T-helper 9 cell (primary cell): ENCODE data around the gene PATJ.
"Not testable (repeated sequence)": the region's sequence is repeated elsewhere in the genome, so short reads cannot be mapped to it uniquely, and the experiment has no call there.

Source experiments
- DNase-seq: peaks from one replicate; pipeline ENCODE4 v3.0.0-alpha.2; 2020
- total RNA-seq, 2 donors: gene quantifications; one replicate each; lab custom pipeline; 2026; lab: John Stamatoyannopoulos, UW

The PATJ gene, protein sequence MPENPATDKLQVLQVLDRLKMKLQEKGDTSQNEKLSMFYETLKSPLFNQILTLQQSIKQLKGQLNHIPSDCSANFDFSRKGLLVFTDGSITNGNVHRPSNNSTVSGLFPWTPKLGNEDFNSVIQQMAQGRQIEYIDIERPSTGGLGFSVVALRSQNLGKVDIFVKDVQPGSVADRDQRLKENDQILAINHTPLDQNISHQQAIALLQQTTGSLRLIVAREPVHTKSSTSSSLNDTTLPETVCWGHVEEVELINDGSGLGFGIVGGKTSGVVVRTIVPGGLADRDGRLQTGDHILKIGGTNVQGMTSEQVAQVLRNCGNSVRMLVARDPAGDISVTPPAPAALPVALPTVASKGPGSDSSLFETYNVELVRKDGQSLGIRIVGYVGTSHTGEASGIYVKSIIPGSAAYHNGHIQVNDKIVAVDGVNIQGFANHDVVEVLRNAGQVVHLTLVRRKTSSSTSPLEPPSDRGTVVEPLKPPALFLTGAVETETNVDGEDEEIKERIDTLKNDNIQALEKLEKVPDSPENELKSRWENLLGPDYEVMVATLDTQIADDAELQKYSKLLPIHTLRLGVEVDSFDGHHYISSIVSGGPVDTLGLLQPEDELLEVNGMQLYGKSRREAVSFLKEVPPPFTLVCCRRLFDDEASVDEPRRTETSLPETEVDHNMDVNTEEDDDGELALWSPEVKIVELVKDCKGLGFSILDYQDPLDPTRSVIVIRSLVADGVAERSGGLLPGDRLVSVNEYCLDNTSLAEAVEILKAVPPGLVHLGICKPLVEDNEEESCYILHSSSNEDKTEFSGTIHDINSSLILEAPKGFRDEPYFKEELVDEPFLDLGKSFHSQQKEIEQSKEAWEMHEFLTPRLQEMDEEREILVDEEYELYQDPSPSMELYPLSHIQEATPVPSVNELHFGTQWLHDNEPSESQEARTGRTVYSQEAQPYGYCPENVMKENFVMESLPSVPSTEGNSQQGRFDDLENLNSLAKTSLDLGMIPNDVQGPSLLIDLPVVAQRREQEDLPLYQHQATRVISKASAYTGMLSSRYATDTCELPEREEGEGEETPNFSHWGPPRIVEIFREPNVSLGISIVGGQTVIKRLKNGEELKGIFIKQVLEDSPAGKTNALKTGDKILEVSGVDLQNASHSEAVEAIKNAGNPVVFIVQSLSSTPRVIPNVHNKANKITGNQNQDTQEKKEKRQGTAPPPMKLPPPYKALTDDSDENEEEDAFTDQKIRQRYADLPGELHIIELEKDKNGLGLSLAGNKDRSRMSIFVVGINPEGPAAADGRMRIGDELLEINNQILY (N-terminal part only)
- 142 to 166 reads per million in 2 donors for total RNA-seq

DNA sequence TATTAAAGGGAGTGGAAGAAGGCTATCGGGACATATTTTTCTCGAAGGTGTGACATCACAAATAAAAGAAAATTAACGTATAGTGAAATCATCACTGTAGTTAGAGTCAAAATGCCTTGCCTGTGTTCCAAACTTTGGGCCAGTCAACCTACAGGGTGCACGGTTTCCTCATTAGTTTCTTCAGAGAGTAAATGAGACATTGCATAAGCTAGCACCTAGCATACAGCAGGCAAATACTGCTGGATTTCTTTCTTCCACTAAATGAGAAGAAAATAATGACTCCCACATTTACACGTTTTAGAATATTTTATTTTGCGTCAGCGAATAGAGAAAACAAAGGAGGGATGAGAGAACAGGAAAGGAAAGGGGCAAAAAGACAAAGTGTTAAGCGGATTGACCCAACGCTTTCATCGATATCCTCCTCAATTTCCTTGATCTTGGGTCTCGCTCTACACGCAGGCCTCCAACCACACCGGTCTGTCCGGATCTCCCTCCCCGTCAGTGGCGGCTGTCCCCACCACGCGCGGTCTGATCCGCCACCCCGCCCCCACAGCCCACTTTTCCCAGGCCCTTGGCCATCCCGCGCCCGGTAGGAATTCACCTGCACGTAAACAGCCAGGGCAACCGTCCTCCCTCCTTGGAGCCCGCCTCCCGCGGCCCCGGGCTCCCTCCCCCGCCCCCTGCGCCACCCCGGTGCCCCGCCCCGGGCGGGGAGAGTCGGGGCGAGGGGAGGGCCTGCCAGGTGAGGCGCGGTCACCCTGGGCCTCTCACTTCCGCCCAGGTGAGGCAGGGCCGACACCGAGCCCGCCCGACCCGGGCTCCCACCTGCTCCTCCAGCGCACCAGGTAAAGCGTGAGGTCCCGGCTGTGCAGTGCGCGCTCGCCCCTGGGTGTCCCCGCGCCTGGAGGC is at the start of gene PATJ:
TSS of gene PATJ (plus strand) at position 770 of the 909 bp plus-strand sequence. CDS start 20,413 bp downstream, outside the sequence.
- peak; percentile 60 for DNase-seq

DNA sequence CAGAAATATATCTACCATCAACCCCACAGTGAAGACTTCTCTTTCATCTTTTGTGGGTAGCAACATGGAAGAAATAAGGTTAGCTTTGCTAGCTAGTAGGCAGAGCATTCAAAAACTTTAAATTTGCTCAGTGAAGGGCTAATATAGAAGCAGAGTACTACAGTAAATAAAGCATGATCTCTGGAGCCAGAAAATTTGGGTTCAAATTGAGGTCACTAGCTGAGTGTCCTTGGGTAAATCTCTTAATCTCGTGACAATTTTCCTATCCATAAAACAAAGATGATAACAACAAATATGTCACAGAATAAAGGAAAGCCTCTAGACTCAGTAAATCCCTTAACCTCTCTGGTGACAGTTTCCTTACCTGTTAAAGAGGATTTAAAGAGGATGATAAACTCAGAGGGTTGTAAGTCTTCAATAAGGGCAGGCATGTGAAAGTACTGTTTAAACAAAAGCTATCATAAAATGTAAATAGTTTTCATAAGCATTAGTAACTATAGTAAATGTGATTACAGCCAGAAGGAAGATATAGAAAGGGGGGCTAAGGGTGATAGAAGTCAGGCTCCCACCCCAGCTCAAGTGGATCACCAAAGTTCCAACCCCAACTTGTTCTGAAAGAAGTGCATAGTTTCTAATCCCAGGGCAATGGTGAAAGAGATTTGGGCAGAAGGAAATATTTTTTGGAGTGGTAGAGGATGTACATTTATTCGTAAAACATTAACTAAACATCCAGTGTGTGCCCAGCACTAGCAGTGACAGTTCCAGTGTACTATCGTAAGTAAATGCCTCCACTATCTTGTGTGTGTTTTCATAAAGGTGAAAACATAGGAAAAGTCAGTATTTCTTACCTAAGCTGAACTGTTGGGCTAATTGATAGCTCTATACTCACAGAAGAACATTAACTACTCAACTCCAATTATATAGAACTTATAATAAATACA is 42.1 kb upstream of the PATJ start:
- no peak for DNase-seq

DNA sequence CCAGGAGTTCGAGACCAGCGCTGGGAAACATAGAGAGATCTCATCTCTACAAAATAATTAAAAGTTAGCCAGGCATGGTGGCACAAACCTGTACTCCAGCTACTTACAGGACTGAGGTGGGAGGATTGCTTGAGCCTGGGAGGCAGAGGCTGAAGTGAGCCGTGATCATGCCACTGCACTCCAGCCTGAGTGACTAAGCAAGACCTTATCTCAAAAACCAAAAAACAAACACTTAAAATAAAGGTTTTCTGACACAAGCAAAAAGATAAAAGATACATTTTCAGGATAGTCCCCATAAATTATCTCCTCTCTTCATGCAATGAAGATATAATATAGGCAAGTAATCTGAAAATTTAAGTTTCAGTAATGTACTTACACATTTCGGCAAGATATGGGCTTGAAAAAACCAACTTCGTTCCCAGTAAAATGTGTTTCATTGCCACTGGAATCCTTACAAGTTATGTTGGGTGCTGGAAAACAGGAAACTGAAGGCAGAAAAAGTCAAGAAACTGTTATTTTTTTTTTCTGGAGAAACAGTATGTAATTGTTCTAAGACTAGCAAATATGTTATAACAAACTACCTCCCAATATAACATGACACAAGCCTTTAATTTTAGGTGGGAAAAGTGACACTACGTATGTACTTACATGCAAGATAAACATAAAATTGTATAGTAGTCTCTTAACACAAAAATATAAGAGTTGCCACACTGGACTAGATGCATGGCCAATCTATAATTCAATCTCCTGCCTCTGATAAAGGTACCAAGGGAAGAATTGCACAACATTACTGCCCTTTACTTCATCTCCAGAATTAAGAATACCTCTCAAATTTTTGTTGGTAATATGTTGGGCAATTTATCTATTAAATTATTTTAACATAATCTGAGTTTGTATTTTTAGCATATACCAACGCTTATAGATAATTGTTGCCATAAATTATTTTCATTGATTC is 33.0 kb upstream of the PATJ start:
- DNase-seq, result no peak

DNA sequence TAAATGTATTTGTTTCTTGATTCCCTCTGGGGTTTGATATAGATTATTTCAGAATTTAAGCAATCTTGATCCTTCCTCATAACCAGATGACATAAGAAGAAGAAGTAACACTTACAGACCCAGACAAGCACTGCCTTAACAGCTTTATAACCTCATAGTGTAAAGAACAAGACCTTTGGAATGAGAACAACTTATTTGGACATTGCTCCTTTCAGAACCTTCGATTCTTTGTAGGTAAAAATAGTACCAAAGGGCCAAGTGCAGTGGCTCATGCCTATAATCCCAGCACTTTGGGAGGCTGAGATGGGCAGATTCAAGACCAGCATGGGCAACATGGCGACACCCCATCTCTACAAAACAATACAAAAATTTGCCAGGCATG is 32.4 kb upstream of the PATJ start:
- DNase-seq, result no peak

DNA sequence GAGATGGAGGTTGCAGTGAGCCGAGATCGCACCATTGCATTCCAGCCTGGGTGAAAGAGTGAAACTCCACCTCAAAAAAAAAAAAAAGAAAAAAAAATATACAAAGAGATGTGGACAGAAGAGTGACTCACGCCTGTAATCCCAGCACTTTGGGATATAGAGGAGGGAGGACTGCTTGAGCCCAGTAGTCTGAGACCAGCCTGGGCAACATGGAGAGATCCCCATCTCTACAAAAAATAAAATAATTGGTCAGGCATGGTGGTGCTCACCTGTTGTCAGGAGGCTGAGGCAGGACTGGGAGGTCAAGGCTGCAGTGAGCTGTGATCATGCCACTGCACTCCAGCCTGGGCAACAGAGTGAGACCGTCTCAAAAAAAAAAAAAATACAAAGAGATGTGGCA is 31.0 kb upstream of the PATJ start:
- DNase-seq, result not testable (repeated sequence)

DNA sequence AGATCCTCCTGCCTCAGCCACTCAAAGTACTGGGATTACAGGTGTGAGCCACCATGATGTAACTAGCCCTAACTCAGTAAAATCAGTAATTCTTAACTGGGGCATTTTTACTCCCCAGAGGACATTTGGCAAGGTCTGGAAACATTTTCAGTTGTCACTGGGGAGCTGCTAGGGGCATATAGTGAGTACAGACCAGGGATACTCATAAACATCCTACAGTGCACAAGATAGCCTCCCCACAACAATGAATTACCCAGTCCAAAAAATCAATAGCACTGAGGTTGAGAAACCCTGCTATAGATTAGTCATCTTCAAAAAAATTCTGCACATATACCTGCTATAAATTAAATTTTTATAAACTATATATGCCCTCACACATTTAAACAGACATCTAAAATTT is 30.3 kb upstream of the PATJ start:
- no peak for DNase-seq

DNA sequence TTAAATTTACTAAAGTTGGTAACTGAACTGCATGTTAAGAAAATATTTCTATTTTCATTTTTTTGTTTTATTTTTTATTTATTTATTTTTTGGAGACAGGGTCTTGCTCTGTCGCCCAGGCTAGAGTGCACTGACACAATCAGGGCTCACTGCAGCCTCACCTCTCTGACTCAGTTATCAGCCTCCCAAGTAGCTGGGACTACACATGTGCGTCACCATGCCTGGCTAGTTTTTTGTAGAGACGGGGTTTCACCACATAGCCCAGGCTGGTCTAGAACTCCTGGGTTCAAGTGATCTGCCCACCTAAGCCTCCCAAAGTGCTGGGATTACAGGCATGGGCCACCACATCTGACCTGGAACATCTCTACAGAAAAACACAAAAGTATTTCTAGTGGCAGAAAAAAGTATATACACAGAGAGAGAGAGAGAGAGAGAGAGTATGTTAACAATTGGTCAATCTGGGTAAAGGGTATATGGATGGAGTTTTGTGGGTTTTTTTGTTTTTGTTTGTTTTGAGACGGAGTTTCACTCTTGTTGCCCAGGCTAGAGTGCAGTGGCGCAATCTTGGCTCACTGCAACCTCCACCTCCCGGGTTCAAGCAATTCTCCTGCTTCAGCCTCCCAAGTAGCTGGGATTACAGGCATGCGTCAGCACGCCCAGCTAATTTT is 23.1 kb upstream of the PATJ start:
- not testable (repeated sequence) for DNase-seq

DNA sequence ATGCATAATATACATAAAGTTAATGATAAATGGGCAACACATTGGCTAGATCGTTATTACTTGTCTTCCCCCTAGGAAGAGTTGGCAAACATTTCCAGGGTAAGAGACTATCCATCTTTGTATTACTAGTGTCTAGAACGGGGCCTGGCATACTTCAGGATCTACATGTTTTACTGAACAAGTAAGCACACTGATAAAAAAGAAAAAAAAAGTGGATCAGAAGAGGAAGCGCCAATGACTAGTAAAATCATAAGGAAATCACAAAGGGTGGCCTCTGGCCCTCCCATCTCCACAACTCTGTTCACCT is 17.8 kb upstream of the PATJ start:
- no peak for DNase-seq

DNA sequence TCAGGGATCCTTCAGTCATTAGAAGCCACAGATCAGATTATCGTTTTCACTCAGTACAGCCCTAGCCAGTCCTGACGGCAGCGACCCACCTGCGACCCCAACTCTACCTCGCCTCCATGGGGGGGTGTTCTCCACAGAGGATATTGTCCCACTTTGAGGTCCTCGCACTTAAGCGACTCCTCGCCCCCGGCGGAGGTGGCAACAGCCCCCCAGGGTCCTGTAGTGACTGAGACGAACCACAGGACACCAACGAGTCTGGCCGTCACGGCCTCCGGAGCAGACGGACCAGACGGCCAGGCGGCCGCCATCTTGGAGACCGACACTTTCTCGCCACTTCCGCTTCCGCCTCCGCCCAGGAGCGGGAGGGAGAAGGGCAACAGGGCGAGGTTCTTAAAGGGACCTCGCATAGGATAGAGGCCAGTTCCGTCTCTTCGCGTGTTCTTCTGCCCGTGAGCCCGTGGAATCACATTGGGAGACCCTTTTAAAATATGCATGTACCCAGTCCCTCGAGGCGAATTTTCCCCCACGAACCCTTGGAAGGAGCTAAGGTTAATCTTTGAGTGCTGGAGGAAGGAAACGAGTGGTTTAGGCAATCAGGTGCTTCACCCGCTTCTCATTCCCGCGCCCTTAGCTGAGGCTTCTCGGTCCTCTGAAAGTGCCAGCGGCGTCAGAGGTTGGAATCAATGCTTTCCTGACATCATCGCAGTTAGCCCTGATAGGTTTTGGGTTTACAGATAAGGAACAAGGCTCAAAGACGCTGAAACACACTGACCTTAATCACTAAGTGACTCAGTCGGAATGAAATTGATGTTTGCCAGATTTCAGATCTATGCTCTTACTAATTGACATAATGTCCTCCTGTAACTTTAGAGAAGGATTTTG is 17.2 kb upstream of the PATJ start, which contains the start of gene TM2D1:
TSS of gene TM2D1 (minus strand) at position 329 of the 882 bp plus-strand sequence. CDS start at position 308, 21 bp downstream.
- peak; percentile 77 for DNase-seq

DNA sequence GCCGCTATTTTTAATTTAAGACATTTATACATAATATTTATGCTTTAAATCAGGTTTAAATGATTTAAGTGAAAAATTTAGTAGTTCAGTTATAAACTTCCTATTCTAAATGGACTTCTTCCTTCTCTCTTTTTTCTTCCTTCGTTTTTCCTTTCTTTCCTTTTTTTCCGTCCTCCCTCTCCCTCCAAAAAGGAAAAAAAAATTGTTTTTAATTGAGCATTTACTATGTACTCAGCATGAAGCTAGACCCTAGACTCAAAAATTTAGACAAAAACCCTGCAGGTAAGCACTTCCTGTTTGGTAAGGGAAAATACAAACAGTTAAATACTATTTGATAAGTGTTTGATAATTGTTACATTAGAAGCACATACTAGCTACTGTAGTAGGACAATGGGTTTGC is 14.7 kb upstream of the PATJ start:
- DNase-seq, result no peak

DNA sequence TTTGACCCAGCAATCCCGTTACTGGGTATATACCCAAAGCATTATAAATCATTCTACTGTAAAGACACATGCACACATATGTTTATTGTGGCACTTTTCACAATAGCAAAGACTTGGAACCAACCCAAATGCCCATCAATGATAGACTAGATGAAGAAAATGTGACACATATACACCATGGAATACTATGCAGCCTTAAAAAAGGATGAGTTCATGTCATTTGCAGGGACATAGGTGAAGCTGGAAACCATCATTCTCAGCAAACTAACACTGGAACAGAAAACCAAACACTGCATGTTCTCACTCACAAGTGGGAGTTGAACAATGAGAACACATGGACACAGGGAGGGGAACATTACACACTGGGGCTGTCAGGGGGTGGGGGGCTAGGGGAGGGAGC is 11.6 kb upstream of the PATJ start:
- not testable (repeated sequence) for DNase-seq

DNA sequence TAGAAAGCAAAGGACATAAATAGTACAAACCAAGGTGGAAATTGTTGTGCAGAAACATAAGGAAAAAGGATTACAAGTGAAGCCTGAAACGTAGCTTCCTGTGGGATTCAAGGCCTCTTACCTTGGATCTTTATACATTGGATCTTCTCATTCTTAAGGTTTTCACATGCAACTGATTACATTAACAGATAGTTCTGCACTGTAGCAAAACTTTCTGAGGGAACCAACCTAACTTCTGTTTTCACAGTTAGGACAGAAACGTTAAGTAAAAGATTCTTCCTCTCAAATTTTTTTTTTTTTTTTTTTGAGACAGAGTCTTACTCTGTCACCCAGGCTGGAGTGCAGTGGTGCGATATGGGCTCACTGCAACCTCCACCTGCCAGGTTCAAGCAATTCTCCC is 9.6 kb upstream of the PATJ start:
- DNase-seq, result no peak

DNA sequence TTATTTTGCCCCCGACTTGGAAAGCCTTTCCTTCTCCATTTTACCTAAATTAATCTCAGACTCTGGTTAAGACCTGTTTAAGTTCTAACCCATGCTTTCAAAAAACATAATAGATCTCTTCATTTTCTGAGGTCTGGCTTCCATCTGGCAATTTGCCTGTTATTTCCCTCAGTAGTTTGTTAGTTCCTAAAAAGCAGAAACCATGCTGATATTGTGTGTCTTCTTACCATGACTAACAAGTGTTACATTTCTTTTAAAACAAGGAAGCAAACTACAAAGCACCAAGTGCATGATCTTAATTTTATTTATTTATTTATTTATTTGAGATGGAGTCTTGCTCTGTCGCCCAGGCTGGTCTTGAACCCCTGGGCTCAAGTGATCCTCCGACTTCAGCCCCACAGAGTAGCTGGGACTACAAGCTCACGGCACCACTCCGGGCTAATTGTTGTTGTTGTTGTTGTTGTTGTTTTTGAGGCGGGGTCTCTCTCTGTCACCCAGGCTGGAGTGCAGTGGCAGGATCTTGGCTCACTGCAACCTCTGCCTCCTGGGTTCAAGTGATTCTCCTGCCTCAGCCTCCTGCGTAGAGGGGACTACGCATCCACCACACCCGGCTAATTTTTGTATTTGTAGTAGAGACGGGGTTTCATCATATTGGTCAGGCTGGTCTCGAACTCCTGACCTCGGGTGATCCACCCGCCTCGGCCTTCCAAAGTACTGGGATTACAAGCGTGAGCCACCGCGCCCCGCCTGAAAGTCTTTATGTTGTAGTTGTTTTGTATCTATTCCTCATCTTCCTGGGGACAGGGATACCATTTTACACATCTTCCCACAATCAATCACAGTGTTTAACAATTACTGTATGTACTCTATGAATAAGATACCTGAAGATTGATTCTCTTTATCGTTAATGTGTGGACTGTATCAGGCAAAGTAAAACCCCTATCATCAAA is 1.3 kb upstream of the PATJ start:
- DNase-seq, result no peak

DNA sequence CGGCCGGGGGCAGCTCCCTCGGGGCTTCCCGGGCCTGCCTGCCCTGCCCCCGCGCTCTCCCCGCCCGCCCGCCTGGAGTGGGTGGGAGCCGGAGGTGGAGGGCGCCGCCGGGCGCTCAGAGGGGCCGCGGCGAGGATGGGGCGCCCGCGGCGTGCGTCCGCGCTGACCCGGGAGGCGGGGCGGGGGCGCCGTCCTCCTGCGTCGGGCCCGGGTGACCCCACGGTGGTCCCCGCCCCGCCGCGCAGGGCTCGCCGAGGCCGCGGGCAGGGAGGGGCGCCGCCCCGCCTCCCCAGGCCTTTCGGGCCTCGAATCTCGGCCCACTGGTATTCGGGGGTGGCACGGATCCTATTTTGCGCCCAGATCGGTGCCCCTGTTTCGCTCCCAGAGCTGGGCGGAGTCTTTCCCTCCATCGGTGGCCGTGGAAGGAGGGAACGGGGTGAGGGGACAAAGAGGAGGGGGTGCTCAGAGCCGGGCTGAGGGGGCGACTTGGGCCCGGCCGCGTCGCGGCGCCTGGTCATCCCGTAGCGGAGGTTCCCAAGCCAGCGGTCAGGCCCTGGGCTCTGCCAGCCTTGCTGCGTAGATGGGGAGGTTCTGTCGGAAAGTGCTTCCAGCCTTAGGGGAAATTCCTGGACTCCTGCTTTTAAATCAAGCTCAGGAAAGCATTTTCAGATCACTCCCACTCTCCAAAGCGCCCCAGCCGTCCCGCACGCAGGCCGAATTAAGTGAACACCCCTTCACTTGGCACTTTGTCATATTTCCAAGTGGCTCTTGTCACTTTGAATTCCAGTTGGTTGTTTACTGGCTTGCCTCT is 545 bp downstream of the PATJ start:
- DNase-seq, result no peak

DNA sequence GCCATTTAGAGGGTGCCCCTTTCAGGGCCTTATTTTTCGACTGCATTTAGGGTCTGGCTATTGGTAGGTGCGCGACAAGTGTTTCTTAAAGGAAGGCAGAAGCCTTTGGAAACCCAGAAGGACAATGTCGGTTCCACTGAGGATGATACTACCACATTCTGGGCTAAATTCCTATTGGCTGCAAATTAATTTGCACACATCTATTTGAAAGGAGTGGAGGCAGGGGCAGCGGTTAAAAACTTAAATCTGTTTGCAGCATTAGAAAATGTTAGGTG is 1.1 kb downstream of the PATJ start:
- no peak for DNase-seq
